ENCODE results near the gene FBXL17.

Gene FBXL17

DNA sequence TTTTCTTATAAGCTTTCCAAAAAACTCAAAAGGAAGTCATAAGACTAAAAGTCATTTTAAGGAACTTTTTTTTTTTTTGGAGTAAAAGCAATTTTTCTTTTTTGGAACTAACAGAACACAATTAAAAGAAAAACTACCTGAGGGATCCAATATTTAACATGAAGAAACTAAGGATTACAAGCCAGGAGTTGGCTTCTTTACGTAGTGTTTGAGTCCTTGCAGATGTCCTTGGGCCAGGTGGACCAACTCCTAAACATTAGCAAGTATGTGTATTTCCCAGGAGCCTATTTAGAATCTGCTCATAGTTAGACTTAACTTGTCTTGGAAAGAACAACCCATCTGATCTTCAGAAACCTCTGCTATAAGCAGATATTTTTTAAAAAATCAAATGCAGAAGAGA is 557.1 kb downstream of the FBXL17 start:
- no peak for DNase-seq (ENCODE audit: low read depth)
- no peak for TF ChIP-seq CTCF (conservative IDR thresholded peaks at IDR 0.05; ENCODE audit: low read depth, low read length)
- H3K4me3 ChIP-seq (ENCODE audit: low read length): no peak overlapping the region

DNA sequence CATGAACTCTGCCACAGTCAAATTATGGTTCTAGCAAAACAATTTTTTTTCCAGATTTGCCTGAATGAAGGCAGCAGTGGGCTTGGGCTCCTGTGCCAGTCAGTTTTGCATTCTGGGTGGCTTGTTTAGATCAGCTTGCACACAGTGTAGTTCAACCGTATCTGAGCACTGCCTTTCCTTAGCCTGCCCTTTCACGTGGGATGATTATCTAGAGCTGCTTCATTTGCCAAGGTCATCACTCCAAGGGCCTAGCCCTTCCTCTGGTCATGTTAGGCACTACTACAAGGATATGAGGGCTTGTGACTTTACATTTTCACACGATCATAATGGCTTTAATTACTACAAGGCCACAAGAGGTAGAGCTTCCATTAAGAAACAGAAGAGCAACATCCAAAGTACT is 560.6 kb downstream of the FBXL17 start:
- no peak for DNase-seq (ENCODE audit: low read depth)
- no peak overlapping the region for H3K4me3 ChIP-seq (ENCODE audit: low read length)
- TF ChIP-seq CTCF (conservative IDR thresholded peaks at IDR 0.05; ENCODE audit: low read depth, low read length): no peak

- no peak for DNase-seq (ENCODE audit: low read depth)
- no peak for TF ChIP-seq CTCF (conservative IDR thresholded peaks at IDR 0.05; ENCODE audit: low read depth, low read length)
- no peak overlapping the region for H3K4me3 ChIP-seq (ENCODE audit: low read length)
Observed at GRCh38 chr5:107820429-107820828, 561.5 kb downstream of the FBXL17 start.

DNA sequence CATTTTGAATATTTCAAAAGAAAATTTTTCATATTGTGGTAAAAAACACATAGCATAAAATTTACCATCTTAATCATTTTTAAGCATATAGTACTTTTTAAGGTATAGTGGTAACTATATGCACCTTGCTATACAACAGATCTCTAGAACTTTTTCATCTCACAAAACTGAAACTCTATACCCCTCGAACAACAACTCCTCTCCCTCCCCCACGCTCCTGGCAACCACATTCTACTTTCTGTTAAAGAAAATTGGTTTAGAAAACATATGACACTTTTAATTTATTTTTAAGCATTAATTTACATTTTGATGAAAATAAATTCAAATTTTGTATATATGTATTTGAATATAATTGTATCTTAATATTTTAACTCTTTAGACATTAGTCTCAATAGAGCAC is 563.9 kb downstream of the FBXL17 start:
- H3K4me3 ChIP-seq (ENCODE audit: low read length): no peak overlapping the region
- no peak for TF ChIP-seq CTCF (conservative IDR thresholded peaks at IDR 0.05; ENCODE audit: low read depth, low read length)
- DNase-seq (ENCODE audit: low read depth): no peak

GRCh38 chr5:107817436-107817835 is 564.5 kb downstream of the FBXL17 start:
- no peak for TF ChIP-seq CTCF (conservative IDR thresholded peaks at IDR 0.05; ENCODE audit: low read depth, low read length)
- no peak for DNase-seq (ENCODE audit: low read depth)
- H3K4me3 ChIP-seq (ENCODE audit: low read length): no peak overlapping the region

DNA sequence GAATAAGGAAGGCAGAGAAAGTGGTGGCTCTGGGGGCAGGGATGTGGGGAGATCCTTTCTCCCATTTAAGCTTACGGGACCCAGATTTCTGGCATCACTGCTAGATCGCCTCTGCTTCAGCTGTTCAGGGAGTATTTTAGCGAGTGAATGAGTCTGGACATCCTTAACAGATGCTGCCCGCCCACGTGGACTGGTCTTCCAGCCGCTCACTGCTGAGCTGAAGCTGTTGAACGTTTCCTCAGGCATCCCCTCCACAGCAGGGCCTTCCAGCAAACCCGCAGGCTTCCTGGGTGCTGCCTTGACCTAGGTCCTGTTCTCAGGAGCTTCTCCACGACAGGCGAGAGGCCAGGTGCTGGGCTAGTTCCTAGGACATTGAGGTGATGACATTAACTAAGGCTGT is 566.8 kb downstream of the FBXL17 start:
- no peak for DNase-seq (ENCODE audit: low read depth)
- TF ChIP-seq CTCF (conservative IDR thresholded peaks at IDR 0.05; ENCODE audit: low read depth, low read length): no peak
- no peak overlapping the region for H3K4me3 ChIP-seq (ENCODE audit: low read length)

GRCh38 chr5:107814183-107814827 is 567.6 kb downstream of the FBXL17 start:
- no peak for TF ChIP-seq CTCF (conservative IDR thresholded peaks at IDR 0.05; ENCODE audit: low read depth, low read length)
- DNase-seq (ENCODE audit: low read depth): no peak
- no peak overlapping the region for H3K4me3 ChIP-seq (ENCODE audit: low read length)

Data from retinal pigment epithelial cell (primary cell).